Measurements from ENCODE around the gene EPAS1.

- TF ChIP-seq, protein P1, sequence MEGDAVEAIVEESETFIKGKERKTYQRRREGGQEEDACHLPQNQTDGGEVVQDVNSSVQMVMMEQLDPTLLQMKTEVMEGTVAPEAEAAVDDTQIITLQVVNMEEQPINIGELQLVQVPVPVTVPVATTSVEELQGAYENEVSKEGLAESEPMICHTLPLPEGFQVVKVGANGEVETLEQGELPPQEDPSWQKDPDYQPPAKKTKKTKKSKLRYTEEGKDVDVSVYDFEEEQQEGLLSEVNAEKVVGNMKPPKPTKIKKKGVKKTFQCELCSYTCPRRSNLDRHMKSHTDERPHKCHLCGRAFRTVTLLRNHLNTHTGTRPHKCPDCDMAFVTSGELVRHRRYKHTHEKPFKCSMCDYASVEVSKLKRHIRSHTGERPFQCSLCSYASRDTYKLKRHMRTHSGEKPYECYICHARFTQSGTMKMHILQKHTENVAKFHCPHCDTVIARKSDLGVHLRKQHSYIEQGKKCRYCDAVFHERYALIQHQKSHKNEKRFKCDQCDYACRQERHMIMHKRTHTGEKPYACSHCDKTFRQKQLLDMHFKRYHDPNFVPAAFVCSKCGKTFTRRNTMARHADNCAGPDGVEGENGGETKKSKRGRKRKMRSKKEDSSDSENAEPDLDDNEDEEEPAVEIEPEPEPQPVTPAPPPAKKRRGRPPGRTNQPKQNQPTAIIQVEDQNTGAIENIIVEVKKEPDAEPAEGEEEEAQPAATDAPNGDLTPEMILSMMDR (conservative IDR thresholded peaks at IDR 0.05; ENCODE audit: low read depth, low read length) = no peak
- no peak for TF ChIP-seq EZH2phosphoT487 (IDR thresholded peaks at IDR 0.05; ENCODE audit: borderline replicate concordance, low read length)
Observed at GRCh38 chr2:46283693-46284092, 13.5 kb upstream of the EPAS1 start.
